GM18517 (cell line): ENCODE results near the gene EGLN3.
"Not testable (repeated sequence)": the region's sequence is repeated elsewhere in the genome, so short reads cannot be mapped to it uniquely, and the experiment has no call there.

ENCODE experiments used
- ATAC-seq: cut with Tn5 transposase; IDR thresholded peaks from one replicate; pipeline ENCODE4 v1.9.1; 2021; ENCODE audit warnings: mild to moderate bottlenecking, moderate library complexity; ENCODE audit not compliant: unreplicated experiment

Gene EGLN3

DNA sequence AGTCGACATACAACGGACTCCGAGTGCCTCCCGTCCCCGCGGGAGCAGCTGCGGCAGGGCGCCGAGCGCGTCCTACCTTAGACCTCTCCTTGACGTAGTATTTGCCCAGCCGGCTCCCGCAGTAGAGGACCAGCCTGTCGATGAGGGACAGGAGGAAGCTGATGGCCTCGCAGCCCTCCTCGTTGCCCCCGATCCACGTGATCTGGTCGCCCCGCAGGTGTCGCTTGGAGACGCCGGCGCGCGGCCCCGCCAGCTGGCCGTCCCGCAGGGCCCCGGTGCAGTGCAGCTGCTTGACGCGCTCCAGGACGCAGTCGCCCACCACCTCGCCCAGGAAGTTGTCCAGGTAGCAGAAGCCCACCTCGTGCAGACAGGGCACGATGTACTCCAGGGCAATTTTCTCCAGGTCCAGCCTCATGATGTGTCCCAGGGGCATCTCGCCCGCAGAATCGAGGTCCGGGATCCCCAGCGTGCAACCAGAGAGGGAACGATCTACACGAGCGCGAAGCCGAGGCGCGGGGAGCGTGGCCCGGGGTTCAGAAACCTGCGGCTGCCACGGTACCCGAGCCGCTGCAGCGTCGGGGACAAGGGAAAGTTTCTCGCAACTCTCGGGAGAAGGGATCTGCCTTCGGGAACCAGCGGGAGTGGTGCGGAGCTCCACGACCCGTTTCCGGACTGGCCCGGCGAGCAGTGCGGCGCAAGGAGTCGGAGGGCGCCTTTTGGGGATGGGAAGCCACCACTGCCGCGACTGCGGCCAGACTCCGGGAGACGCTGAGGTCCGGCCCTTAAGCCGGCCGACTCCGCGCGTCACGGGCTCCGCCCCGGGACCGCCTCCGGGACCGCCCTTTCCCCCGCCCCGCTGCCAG, at the start of gene EGLN3:
TSS of gene EGLN3 (minus strand) at position 755 of the 863 bp plus-strand sequence. CDS start at position 433, 322 bp downstream.
- peak; percentile 50 for ATAC-seq

DNA sequence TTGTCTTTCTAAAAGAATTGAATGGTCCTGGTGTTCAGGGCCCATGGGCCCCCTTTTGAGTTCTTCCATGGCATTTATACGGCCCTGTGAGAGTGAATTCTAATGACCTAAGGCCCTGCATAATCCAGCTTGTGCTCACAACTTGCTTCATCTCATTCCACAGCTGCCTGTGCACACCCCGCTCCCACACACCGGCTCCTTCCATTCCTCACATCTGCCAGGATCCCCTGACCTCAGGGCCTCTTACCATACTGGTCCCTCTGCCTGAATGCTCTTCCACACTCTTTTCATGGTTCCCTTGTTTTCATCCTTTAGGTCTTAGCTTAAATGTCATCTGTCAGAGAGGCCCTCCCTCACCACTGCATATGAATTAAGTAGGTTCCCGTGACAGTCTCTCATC, 49.5 kb upstream of the EGLN3 start:
- no peak for ATAC-seq

DNA sequence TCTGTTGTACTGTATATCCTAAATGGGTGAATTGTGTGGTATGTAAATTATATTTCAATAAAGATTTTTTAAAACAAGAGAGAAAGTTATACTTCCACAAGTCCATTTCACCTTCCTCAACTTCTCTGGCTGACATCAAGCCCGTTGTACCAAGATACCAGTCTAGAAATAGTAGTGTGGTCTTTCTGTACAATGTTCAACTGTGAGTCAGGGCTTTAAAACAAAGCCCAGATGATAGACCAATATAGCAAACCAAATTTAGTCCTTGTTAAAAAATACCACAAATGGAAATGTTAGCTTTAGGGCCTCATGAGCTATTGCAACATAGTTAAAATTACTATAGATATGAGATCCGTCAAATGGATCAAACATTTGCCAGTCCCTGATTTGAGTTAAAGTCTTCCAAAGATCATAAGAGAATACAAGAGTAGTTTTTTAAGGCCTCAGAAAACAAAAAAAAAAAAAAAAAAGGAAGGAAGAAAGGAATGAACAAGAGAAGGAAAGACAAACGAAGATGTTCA, 49.0 kb upstream of the EGLN3 start:
- no peak for ATAC-seq

DNA sequence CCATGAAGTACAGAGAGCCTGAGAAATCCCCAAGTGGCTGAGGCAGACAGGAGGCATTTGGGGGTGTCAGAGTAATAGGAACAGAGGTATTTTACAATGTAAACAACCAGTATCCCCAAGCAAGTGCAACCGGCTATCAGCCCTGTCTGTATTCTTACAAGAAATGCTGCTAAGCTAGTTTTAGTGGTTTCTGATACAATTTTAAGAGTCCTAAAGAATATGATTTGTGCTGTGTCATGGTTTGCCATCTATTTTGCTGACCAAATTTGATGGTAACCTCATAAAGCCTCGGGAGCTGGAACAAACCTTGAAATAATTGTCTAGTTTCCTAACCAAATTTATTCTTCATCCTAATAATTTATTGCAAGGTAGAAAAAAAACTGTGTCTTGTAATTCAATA, 46.7 kb upstream of the EGLN3 start:
- ATAC-seq: no peak

DNA sequence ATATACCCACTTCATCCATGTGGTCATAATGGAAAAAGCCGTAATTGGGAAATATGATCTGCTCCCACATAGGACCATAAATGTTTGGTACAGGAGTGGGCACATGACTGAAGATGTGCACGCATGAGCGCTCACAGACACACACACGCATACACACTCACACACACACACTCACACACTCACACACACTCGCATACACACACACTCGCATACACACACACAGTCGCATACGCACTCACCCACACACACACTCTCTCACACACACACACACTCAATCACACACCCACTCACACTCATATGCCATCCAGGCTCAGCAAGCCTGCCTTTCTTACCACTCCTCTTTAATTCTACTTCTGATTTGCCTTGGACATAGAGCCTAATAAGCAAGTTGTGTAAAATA, 45.6 kb upstream of the EGLN3 start:
- no peak for ATAC-seq

DNA sequence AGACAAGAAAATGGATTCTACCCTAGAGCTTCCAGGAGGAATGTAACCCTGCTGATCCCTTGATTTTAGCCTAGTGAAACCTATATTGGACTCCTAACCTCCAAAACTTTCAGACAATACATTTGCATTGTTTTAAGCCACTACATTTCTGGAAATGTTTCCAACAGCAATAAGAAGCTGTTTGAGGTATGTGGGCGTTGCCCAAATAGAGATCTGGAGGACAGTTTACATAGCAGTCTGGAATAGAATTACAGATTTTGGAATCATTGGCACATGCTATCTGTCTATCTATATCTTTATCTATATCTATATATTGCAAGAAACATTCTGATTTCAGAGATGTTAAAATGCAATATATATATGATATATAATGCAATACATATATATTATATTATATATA, 42.4 kb upstream of the EGLN3 start:
- ATAC-seq: no peak

DNA sequence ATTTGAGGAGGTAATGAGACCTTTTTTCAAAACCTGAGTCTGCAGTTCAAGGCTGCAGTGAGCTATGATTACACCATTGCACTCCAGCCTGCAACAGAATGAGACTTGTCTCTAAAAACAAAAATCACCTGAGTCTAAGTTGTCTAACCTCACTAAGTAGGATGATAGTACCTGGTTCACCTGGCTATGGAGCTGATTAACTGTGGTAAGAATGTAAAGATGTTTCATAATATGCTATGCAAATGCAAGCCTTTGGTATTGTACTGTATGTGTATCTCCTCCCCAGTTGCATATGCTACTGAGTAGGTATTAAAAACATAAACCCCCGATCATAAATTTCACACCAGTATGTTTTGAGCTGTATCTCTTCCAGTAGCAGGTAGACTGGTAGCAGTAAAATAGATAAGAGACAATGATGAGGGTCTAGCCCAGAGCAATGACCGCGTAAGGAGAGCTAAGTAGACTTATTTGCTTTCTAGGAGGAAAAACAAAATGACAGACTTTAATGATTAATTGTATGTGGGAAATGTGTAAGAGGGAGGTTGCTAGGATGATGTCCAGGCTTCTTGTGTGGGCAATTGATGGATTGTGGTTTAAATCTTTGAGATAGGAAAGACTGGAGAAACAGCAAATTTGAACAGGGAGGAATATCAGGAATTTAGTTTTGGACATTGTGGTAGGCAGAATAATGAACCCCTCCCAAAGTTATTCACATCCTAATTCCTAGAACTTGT, 41.6 kb upstream of the EGLN3 start:
- ATAC-seq: no peak

DNA sequence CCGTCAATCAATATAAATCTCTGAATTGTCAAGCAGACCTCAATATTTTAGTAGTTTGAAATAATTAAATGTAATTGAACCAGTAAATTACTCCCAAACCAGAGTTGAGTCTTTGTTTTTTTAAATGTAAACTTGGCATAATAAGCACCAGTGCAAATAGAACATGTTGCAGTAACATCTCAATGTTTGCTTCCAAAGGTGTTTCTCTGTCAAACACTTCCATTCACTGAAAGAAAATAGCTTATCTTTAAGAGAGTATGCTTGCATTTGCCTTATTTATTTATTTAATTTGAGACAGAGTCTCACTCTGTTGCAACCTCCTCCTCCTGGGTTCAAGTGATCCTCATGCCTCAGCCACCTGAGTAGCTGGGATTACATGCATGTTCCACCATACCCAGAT, 39.9 kb upstream of the EGLN3 start:
- ATAC-seq: no peak

DNA sequence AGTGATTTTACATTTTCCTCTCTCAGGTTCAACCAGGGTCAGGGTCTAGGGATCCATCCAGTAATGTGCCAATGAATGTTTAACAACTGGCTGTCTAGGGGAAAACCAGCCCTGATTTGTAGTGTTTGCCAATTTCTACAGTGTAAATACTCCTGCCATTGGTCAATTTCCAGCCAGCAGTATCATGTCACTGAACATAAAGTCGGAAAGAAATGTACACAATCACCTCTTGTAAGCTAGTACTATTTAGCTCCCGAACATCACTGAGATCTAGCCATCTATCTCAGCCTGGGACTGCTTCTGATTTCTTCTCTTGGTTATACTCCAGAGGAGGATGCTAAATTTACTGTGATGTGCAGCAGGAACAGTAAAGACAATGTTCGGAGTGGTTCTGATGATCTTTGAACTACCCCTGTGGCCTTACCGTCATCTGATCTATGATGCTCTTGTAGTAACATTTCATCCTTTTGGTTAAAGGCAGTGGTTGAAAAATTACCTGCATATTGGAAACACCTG, 36.7 kb upstream of the EGLN3 start:
- no peak for ATAC-seq

DNA sequence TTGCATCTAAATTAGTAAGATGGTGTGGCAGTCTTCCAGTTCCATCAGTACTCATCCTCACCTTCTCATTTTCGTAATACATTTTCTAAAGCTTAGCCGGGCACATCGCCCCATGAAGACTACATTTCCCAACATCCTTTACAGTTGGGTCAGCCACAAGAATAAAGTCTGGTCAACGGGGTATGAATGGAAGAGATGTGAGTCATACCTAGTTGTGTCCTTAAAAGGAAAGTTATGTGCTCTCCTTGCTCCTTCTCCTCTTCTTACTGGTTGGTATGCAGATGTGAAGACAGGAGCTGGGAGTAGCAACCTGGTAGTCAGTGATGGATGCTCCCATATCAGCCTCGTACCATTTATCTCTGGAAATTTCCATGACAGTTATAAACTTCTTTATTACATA, 35.9 kb upstream of the EGLN3 start:
- no peak for ATAC-seq

DNA sequence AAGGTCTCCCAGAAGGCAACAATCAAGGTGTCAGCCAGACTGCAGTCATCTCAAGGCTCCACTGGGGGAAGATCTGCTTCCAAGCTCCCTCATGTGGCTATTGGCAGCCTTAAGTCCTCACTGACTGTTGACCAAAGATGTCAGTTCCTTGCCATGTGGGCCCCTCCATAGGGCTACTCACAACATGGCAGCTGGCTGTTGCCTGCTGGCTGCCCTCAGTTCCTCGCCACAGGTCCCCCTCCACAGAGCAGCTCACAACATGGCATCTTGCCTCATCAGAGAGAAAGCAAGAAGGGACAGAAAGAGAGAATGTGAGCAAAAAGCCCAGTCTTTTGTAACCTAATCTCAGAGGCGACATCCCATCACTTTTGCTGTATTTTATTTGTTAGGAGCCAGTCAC, 34.4 kb upstream of the EGLN3 start:
- no peak for ATAC-seq

DNA sequence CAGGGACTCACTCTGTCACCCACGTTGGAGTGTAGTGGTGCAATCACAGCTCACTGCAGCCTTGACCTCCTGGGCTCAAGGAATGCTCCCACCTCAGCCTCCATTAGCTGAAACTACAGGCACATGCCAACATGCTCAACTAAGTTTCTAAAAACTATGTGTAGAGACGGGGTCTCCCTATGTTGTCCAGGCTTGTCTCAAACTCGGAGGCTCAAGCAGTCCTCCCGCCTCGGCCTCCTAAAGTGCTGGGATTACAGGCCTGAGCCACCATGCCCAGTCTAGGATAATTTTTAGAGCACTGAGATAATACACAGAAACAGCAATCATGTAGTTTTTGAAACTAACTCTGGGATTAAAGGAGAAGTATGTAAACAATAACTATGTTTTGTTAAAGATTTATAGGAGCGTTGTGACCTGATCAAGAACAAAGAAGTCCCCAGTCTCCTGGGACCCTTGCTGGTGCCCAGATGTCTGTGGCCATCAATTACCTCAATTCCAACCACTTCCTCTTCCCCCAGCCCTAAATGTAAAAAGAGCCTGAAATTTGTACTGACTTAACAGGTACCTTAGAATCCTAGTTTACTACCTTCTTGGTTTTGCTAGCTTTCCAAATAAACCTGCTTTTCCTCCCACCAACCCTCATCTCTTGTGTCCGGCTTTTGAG, 28.9 kb upstream of the EGLN3 start:
- ATAC-seq: no peak

DNA sequence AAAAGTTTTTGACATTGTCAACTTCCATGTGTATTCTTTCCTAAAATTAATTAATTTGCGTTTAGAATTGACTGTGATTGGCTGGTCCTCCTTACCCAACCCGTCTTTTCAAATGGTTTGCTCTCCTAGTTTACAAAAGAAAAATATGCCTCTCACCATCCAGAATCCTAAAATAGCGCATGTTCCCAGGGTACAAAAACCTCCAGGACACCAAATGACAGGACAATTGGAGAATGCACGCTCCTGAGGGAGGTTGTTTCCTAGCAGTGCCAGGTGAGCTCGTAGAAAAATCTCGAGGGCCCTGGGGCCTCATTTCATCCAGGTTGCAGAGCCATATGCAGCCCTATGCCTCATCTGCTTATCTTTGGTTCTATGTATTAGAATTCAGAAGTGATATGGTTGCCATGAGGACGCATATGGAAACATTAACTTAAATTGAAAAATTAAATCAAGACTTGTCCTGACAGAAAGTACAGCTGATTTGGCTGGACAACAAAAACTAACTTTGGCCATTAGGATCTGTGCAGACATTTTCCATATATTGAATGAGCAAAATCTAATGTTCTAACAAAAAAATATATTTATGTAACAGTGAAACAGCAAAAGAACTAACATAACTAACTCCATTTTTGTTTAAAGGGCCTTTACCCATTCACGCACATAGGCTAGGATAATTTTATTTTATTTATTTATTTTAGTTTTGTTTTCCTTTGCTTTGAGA, 28.2 kb upstream of the EGLN3 start:
- no peak for ATAC-seq

DNA sequence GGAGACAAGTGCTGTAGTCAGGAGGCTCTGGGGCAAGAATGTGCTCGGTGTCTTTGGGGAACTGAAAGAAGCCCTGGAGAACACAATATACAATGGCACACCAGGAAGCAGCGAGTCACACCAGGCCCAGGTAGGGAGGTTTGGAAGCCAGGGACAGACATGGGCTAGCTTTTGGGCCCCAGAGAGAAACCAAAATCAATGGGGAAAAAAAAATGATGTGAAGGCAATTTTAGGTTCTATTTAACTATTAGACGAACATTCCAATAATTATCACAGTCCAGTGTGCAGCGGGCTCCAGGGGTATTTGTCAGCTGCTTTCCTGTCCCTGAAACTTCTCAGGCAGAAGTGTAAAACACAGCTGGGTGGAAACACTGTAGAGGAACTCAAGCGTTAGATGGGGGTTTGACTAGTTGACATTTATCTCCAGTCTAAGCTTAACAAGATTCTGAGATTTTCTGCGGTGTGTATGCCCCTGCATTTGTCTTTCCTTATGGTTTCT, 21.8 kb upstream of the EGLN3 start:
- peak; percentile 94 for ATAC-seq

DNA sequence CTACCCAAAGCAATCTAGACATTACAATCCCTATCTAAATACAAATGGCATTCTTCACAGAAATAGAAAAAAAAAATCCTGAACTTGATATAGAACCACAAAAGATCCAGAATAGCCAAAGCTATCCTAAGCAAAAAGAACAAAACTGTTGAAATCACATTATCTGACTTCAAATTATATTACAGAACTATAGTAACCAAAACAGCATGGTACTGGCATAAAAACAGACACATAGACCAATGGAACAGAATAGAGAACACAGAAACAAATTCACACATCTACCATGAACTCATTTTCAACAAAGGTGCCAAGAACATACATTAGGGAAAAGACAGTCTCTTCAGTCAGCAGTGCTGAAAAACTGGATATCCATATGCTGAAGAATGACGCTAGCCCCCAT, 19.0 kb upstream of the EGLN3 start:
- not testable (repeated sequence) for ATAC-seq

DNA sequence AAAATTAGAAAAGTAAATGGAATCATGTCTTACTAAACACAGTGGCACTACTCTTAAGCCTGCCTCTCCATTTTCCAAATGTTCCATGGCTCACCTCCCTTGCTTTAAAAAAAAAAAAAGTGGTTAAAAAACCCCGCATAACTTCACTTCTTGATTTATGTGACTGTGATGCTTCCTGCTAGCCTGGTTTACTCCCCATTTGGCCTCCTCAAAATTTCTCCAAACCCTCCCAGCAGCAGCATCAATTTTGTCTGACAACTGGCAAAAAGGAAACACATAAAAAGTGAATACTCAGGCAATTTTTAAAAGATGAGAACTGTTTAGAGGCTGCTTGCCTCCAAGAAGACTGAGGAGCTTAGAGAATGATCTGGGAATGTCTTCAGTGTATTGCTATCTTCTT, 17.8 kb upstream of the EGLN3 start:
- ATAC-seq: no peak

DNA sequence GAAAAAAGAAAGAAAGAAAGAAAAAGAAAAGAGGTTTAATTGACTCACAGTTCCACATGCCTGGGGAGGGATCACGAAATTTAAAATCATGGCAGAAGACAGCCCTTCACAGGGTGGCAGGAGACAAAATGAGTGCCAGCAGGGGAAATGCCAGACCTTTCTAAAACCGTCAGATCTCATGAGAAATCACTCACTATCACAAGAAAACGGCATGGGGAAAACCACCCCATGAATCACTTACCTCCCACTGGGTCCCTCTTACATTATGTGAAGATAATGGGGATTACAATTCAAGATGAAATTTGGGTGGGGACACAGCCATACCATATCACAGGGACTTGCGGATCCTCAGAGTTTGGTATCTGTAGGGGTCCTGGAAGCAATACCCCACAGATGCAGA, 16.3 kb upstream of the EGLN3 start:
- ATAC-seq: no peak

DNA sequence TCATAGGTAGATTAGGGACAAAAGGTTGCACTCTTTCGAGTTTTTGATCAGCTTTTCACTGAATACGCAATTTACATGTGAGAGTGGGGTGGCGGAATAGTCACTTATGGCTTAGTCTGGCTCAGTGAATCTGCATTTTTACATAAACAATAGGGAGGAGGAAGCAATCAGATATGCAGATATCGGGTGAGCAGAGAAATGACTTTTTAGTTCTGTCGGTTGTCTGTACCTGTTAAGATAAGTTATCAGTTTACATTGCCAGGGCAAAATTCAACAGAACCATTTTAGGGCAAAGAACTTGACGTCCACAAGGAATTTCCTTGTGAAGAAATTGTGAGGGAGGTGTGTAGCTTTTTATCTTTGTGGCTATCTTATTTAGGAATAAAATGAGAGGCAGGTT, 15.4 kb upstream of the EGLN3 start:
- ATAC-seq: no peak

DNA sequence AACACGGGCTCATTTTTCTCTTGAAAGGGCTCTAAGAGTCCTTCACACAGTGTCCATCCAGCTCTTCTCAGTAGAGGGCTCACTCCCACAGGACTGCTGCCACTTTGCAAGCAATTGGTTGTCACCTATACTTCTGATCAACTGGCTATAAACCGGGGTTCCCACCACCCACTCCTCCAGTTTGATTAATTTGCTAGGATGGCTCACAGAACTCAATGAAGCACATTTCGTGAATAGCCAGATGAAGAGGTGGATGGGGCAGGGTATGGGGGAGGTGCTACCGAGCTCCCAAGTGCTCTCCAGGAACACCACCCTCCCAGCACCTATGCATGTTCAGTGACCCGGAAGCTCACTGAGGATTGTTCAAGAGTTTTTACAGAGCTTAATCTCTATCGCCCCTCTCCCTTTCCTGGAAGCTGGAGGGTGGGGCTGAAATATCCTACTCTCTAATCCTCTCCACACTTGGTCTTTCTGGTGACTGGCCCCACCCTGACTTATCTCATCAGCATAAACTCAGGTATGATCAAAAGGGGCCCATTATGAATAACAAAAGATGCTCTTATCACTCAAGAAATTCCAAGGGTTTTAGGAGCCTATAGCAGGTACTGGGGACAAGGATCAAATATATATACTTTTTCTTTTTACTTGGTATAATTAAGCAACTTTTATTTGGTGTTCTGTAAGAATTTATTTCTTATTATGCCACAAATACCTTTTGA, 13.9 kb upstream of the EGLN3 start:
- no peak for ATAC-seq

DNA sequence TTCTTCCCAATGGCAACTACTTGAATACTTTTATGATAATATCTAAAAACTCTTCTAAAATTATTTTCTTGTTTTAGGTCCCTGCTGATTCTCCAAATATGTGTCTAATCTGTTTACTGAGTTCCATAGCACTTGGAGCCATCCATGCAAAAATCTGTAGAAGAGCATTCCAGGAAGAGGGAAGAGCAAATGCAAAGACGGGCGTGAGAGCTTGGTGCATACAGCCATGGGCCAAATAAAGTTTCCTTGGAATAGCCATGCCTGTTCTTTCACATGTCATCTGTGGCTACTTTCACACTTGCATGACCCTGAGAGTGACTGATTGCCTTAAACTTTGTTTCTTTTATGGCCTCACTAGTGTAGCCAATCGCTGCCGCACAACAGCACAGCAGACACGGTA, 13.0 kb upstream of the EGLN3 start:
- no peak for ATAC-seq
